Smooth muscle cell (in vitro differentiated cells): ENCODE results near the gene RABGAP1L. TPM values are rescaled to one million over a fixed set of nuclear protein-coding genes. Genes with fewer than 3 reads are reported as not detected.
A peak's percentile ranks its signal among the peaks of the same experiment; 100 is the strongest.

Source experiments
- DNase-seq: peaks from one replicate; lab custom pipeline; 2025; ENCODE audit not compliant: unreplicated experiment; lab: John Stamatoyannopoulos, UW
- H2AFZ ChIP-seq: fragments of 200-600 bp; sonication (generic); 2 replicates; pipeline ENCODE4 v1.6.0; 2016; ENCODE audit warnings: antibody characterized with exemption, low read depth, mild to moderate bottlenecking
- H3F3A ChIP-seq: fragments of 200-600 bp; sonication (generic); 2 replicates; pipeline ENCODE4 v1.6.0; 2017; ENCODE audit warnings: antibody characterized with exemption, low read depth
- H3K27ac ChIP-seq: fragments of 200-600 bp; sonication (generic); 2 replicates; pipeline ENCODE4 v1.5.1; 2016; ENCODE audit warnings: low read depth, mild to moderate bottlenecking
- H3K27me3 ChIP-seq: fragments of 200-600 bp; sonication (generic); 2 replicates; pipeline ENCODE4 v1.6.1; 2016; ENCODE audit warnings: low read depth, mild to moderate bottlenecking
- H3K36me3 ChIP-seq: fragments of 200-600 bp; sonication (generic); 2 replicates; pipeline ENCODE4 v1.5.1; 2016; ENCODE audit warnings: low read depth
- H3K4me1 ChIP-seq: fragments of 200-600 bp; sonication (generic); 2 replicates; pipeline ENCODE4 v1.5.1; 2016; ENCODE audit warnings: low read depth
- H3K4me2 ChIP-seq: fragments of 200-600 bp; sonication (generic); 2 replicates; pipeline ENCODE4 v1.6.0; 2016; ENCODE audit warnings: mild to moderate bottlenecking
- H3K4me3 ChIP-seq: fragments of 200-600 bp; sonication (generic); 2 replicates; pipeline ENCODE4 v1.5.1; 2016; ENCODE audit warnings: mild to moderate bottlenecking
- H3K79me2 ChIP-seq: fragments of 200-600 bp; sonication (generic); 2 replicates; pipeline ENCODE4 v1.6.0; 2016; ENCODE audit warnings: low read depth, mild to moderate bottlenecking
- H3K9ac ChIP-seq: fragments of 200-600 bp; sonication (generic); 2 replicates; pipeline ENCODE4 v1.6.0; 2016; ENCODE audit warnings: low read depth
- H3K9me3 ChIP-seq: fragments of 200-600 bp; sonication (generic); replicated peaks from 2 replicates; pipeline ENCODE4 v1.5.1; 2016; ENCODE audit warnings: low read depth
- H4K20me1 ChIP-seq: fragments of 200-600 bp; sonication (generic); 2 replicates; pipeline ENCODE4 v1.6.0; 2016; ENCODE audit warnings: low read depth
- WGBS: methylation state at CpG from one replicate; pipeline ENCODE4 v1.1.7; 2016; ENCODE audit warnings: low lambda C conversion rate; 5-methylcytosine and 5-hydroxymethylcytosine counted together
- polyA plus RNA-seq: library from polyadenylated mRNA; unstranded; fragments of >200 nt; fragmentation: Nextera tagmentation; extraction: Ambion mirVana; gene quantifications from 2 replicates; pipeline ENCODE4 v1.2.1, GENCODE V29; 2016
- total RNA-seq: library from RNA; depleted of rRNA; stranded (reverse); fragments of >200 nt; gene quantifications from 2 replicates; pipeline ENCODE4 v1.2.3, GENCODE V29; 2014
- TF ChIP-seq, protein P1 (sequence below): fragments of 200-600 bp; sonication (generic); IDR thresholded peaks from 2 replicates; pipeline ENCODE4 v1.5.1; 2017; ENCODE audit warnings: borderline replicate concordance, mild to moderate bottlenecking, antibody characterized with exemption; ENCODE audit not compliant: insufficient read depth, poor library complexity, severe bottlenecking

Gene RABGAP1L
- total and polyA plus RNA-seq, 2 experiments from 2014 or later, result 4.8 to 24.7 TPM

DNA sequence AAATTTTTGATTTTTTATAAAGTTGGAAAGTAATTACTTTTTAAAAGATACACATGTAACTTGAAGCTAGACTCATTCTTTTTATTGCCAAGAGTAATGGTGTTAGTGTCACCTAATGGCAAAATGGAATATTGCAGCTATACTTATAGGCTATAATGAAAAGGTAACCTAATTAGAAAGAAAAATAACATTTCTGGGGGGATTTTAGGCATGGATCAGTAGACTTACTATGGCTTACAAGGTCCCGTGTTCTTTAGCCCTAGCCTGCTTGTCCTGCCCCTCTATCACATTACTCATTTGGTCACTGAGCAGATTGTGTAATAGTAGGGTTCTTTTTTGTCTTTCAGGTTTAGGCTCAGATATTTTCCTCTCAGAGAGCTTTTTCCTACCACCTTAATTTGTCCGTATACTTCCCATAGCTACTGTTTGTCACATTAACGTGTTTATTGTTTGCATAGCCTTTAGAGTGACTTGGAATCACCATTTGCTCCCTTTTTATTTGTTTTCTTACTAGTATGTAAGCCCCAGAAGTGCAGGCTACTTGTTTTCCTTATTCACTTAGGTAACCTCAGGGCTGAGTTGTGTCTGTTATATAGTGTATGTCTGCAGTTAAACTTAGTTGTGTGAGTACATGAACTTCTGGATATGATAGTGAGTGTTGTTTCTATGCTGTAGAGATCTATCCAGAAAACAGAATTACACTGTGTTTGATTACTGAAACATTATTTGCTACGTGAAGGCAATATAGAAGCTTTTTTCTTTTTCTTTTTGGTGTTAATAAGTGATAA lies 58.7 kb downstream of the RABGAP1L start:
- H3K9ac ChIP-seq, result no peak overlapping the region
- H3K4me2 ChIP-seq, result no peak overlapping the region
- H3K4me3 ChIP-seq, result no peak overlapping the region
- DNase-seq, result no peak
- no peaks in the 10 kb centered on the region for H3F3A ChIP-seq
- peaks cover 3% of the 10 kb centered on the region for H3K36me3 ChIP-seq
- H3K27ac ChIP-seq, result no peak overlapping the region
- TF ChIP-seq, protein P1, sequence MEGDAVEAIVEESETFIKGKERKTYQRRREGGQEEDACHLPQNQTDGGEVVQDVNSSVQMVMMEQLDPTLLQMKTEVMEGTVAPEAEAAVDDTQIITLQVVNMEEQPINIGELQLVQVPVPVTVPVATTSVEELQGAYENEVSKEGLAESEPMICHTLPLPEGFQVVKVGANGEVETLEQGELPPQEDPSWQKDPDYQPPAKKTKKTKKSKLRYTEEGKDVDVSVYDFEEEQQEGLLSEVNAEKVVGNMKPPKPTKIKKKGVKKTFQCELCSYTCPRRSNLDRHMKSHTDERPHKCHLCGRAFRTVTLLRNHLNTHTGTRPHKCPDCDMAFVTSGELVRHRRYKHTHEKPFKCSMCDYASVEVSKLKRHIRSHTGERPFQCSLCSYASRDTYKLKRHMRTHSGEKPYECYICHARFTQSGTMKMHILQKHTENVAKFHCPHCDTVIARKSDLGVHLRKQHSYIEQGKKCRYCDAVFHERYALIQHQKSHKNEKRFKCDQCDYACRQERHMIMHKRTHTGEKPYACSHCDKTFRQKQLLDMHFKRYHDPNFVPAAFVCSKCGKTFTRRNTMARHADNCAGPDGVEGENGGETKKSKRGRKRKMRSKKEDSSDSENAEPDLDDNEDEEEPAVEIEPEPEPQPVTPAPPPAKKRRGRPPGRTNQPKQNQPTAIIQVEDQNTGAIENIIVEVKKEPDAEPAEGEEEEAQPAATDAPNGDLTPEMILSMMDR, result peak; percentile 65
- no peaks in the 10 kb centered on the region for H3K27me3 ChIP-seq
- peaks cover 18% of the 10 kb centered on the region for H4K20me1 ChIP-seq
- no peak overlapping the region for H2AFZ ChIP-seq
- H3K79me2 ChIP-seq, result no peaks in the 10 kb centered on the region
- WGBS, result 52% methylated on average over 4 of the region's 4 CpGs
- no peaks in the 10 kb centered on the region for H3K9me3 ChIP-seq
- no peaks in the 10 kb centered on the region for H3K4me1 ChIP-seq

DNA sequence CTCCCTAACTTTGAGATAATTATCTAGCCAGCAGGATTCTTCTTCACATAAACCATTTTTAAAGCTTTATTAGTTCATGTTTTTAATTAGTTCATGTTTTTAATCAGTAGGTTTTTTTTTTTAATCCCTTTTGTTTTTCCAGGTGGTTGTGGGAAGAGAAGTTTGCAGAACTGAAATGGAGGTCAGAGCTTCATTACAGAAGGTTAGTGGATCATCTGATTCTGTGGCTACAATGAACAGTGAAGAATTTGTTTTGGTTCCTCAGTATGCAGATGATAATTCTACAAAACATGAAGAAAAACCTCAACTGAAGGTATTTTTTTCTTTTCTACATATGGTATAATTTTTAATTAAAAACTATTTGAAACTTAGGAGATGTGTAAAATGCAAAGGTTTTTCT lies 59.7 kb downstream of the RABGAP1L start:
- Histone ChIP-seq H3K36me3 (peaks cover 3% of the 10 kb centered on the region), H3K4me1 (no peaks in the 10 kb centered on the region), H3K4me2 (no peak overlapping the region)

DNA sequence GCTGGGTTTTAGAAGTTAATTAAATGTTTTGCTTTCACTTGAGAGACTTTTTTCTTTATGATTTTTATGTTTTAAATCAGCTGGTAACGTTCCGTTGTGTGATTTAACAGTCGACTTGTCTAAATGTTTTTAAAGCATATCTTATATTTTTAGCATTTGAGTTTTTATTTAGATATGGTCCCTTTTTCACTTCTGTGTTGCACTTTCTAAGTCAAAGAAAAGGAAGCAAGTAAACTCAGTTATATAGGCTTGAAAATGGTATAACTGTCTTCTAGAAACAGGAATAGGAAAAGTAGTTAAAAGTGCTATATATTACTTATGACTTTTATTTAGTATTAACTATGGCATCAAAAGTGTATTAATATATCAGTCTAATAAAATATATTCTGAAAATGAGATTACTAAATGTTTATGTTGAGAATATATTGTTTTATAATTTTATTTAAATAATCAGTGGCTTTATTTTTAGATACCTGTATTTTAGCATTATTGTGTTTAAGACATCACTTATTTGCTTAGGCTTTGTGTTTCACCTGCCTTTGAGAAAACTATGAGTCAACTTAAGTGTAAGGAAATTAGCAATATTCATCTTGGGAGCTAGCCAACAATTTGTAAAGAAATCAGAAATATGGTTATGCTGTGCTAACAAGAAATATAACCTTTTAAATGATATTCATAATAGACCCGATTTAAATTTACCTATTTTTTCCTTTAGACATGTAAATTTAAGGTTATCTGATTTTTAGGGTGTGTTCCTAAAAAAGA lies 60.5 kb downstream of the RABGAP1L start:
- H3K27me3 ChIP-seq, result no peaks in the 10 kb centered on the region
- no peak overlapping the region for H3K4me3 ChIP-seq
- TF ChIP-seq, protein P1, result no peak
- H3K27ac ChIP-seq, result no peak overlapping the region
- H3K36me3 ChIP-seq, result peaks cover 3% of the 10 kb centered on the region
- no peaks in the 10 kb centered on the region for H3K4me1 ChIP-seq
- no peak overlapping the region for H3K9ac ChIP-seq
- H3F3A ChIP-seq, result no peaks in the 10 kb centered on the region
- no peak overlapping the region for H2AFZ ChIP-seq
- DNase-seq, result no peak
- peaks cover 18% of the 10 kb centered on the region for H4K20me1 ChIP-seq
- WGBS, result 95% methylated on average over 4 of the region's 4 CpGs
- no peaks in the 10 kb centered on the region for H3K79me2 ChIP-seq
- no peak overlapping the region for H3K4me2 ChIP-seq
- H3K9me3 ChIP-seq, result no peaks in the 10 kb centered on the region

More for the DNA sequence above, 59.7 kb downstream of the RABGAP1L start:
- DNase-seq, result no peak
- Histone ChIP-seq H3K9ac (no peak overlapping the region), H3K4me3 (no peak overlapping the region), H3F3A (no peaks in the 10 kb centered on the region), H3K79me2 (no peaks in the 10 kb centered on the region), H3K9me3 (no peaks in the 10 kb centered on the region), H4K20me1 (peaks cover 18% of the 10 kb centered on the region), H2AFZ (no peak overlapping the region), H3K27me3 (no peaks in the 10 kb centered on the region), H3K27ac (no peak overlapping the region)
- TF ChIP-seq, protein P1, result no peak
